Measurements from ENCODE around the gene SECISBP2L.

The SECISBP2L gene

GRCh38 chr15:49040151-49040550 is 6.1 kb downstream of the SECISBP2L start:
- H3K27me3 ChIP-seq (ENCODE audit: control insufficient read depth in 3 of 3, insufficient read depth in 3 of 3, low read depth in 1 of 3, low read length in 3 of 3) = no peaks in the 10 kb centered on the region
- no peak overlapping the region for H3K4ac ChIP-seq (ENCODE audit: low read length)
- no peak overlapping the region for H3K14ac ChIP-seq (ENCODE audit: low read length)
- no peak overlapping the region for H3K23ac ChIP-seq (ENCODE audit: low read depth, low read length, poor library complexity)
- H3K27ac ChIP-seq (replicated peaks; ENCODE audit: low read length) = no peak overlapping the region
- no peak overlapping the region for H3K4me3 ChIP-seq (ENCODE audit: low read length in 2 of 2)
- no peak overlapping the region for H2BK15ac ChIP-seq (ENCODE audit: low read length)
- H3K4me1 ChIP-seq (ENCODE audit: control insufficient read depth in 2 of 2, insufficient read depth in 1 of 2, low read depth in 1 of 2, low read length in 2 of 2) = peaks cover 0 to 16% of the 10 kb centered on the region in 2 donors
- no peak overlapping the region for H2BK5ac ChIP-seq (ENCODE audit: low read length)
- H2AFZ ChIP-seq (ENCODE audit: low read length) = no peak overlapping the region
- no peak overlapping the region for H3K4me2 ChIP-seq (ENCODE audit: insufficient read depth, low read length, poor library complexity, severe bottlenecking)
- H4K8ac ChIP-seq (ENCODE audit: low read depth, low read length) = no peak overlapping the region
- H2AK5ac ChIP-seq (ENCODE audit: low read depth, low read length) = no peak overlapping the region
- no peak overlapping the region for H4K91ac ChIP-seq (ENCODE audit: low read depth, low read length, poor library complexity)
- no peak overlapping the region for H3K9ac ChIP-seq (ENCODE audit: low read depth, low read length, poor library complexity)
- H3K79me1 ChIP-seq (ENCODE audit: low read depth, low read length) = no peaks in the 10 kb centered on the region
- H3K36me3 ChIP-seq (replicated peaks in 1 of 2; ENCODE audit: control insufficient read depth in 2 of 2, insufficient read depth in 2 of 2, low read length in 2 of 2) = peaks cover 2 to 20% of the 10 kb centered on the region in 2 donors
- no peak overlapping the region for H2BK12ac ChIP-seq (ENCODE audit: low read length)
- no peak for DNase-seq (ENCODE audit: low spot score)
- peaks cover 0 to 2% of the 10 kb centered on the region in 2 donors for H3K9me3 ChIP-seq (replicated peaks in 1 of 2; ENCODE audit: control insufficient read depth in 2 of 2, insufficient read depth in 1 of 2, low read depth in 1 of 2, low read length in 2 of 2)
- no peak overlapping the region for H2BK120ac ChIP-seq (ENCODE audit: low read depth, low read length)
- H3K18ac ChIP-seq (ENCODE audit: low read length) = no peak overlapping the region

- no peak overlapping the region for H2AFZ ChIP-seq (ENCODE audit: low read length)
- DNase-seq (ENCODE audit: low spot score) = no peak
- H3K4me1 ChIP-seq (ENCODE audit: control insufficient read depth in 2 of 2, insufficient read depth in 1 of 2, low read depth in 1 of 2, low read length in 2 of 2) = peaks cover 0 to 8% of the 10 kb centered on the region in 2 donors
- no peak overlapping the region for H3K4me3 ChIP-seq (ENCODE audit: low read length in 2 of 2)
- H2AK5ac ChIP-seq (ENCODE audit: low read depth, low read length) = no peak overlapping the region
- no peak overlapping the region for H3K18ac ChIP-seq (ENCODE audit: low read length)
- H2BK5ac ChIP-seq (ENCODE audit: low read length) = no peak overlapping the region
- no peak overlapping the region for H2BK120ac ChIP-seq (ENCODE audit: low read depth, low read length)
- no peak overlapping the region for H3K14ac ChIP-seq (ENCODE audit: low read length)
- H2BK15ac ChIP-seq (ENCODE audit: low read length) = no peak overlapping the region
- H3K9me3 ChIP-seq (replicated peaks in 1 of 2; ENCODE audit: control insufficient read depth in 2 of 2, insufficient read depth in 1 of 2, low read depth in 1 of 2, low read length in 2 of 2) = peaks cover 0 to 2% of the 10 kb centered on the region in 2 donors
- no peak overlapping the region for H2BK12ac ChIP-seq (ENCODE audit: low read length)
- no peak overlapping the region for H3K23ac ChIP-seq (ENCODE audit: low read depth, low read length, poor library complexity)
- no peak overlapping the region for H4K8ac ChIP-seq (ENCODE audit: low read depth, low read length)
- no peaks in the 10 kb centered on the region for H3K27me3 ChIP-seq (ENCODE audit: control insufficient read depth in 3 of 3, insufficient read depth in 3 of 3, low read depth in 1 of 3, low read length in 3 of 3)
- peaks cover 3 to 31% of the 10 kb centered on the region in 2 donors for H3K36me3 ChIP-seq (replicated peaks in 1 of 2; ENCODE audit: control insufficient read depth in 2 of 2, insufficient read depth in 2 of 2, low read length in 2 of 2)
- no peak overlapping the region for H3K9ac ChIP-seq (ENCODE audit: low read depth, low read length, poor library complexity)
- no peak overlapping the region for H3K4me2 ChIP-seq (ENCODE audit: insufficient read depth, low read length, poor library complexity, severe bottlenecking)
- H3K27ac ChIP-seq (replicated peaks; ENCODE audit: low read length) = no peak overlapping the region
- no peaks in the 10 kb centered on the region for H3K79me1 ChIP-seq (ENCODE audit: low read depth, low read length)
- H4K91ac ChIP-seq (ENCODE audit: low read depth, low read length, poor library complexity) = no peak overlapping the region
- H3K4ac ChIP-seq (ENCODE audit: low read length) = no peak overlapping the region
Observed at GRCh38 chr15:49038382-49038781, 7.9 kb downstream of the SECISBP2L start.

- no peak overlapping the region for H3K9ac ChIP-seq (ENCODE audit: low read depth, low read length, poor library complexity)
- no peak overlapping the region for H3K4me2 ChIP-seq (ENCODE audit: insufficient read depth, low read length, poor library complexity, severe bottlenecking)
- H2BK15ac ChIP-seq (ENCODE audit: low read length) = no peak overlapping the region
- no peak overlapping the region for H2BK5ac ChIP-seq (ENCODE audit: low read length)
- H2BK12ac ChIP-seq (ENCODE audit: low read length) = no peak overlapping the region
- no peak overlapping the region for H3K4me3 ChIP-seq (ENCODE audit: low read length in 2 of 2)
- no peak overlapping the region for H2AFZ ChIP-seq (ENCODE audit: low read length)
- H3K27ac ChIP-seq (replicated peaks; ENCODE audit: low read length) = no peak overlapping the region
- H3K4ac ChIP-seq (ENCODE audit: low read length) = no peak overlapping the region
- peaks cover 0 to 8% of the 10 kb centered on the region in 2 donors for H3K4me1 ChIP-seq (ENCODE audit: control insufficient read depth in 2 of 2, insufficient read depth in 1 of 2, low read depth in 1 of 2, low read length in 2 of 2)
- no peak overlapping the region for H2AK5ac ChIP-seq (ENCODE audit: low read depth, low read length)
- H3K14ac ChIP-seq (ENCODE audit: low read length) = no peak overlapping the region
- no peak overlapping the region for H3K23ac ChIP-seq (ENCODE audit: low read depth, low read length, poor library complexity)
- H3K9me3 ChIP-seq (replicated peaks in 1 of 2; ENCODE audit: control insufficient read depth in 2 of 2, insufficient read depth in 1 of 2, low read depth in 1 of 2, low read length in 2 of 2) = peaks cover 0 to 2% of the 10 kb centered on the region in 2 donors
- H4K8ac ChIP-seq (ENCODE audit: low read depth, low read length) = no peak overlapping the region
- H3K27me3 ChIP-seq (ENCODE audit: control insufficient read depth in 3 of 3, insufficient read depth in 3 of 3, low read depth in 1 of 3, low read length in 3 of 3) = no peaks in the 10 kb centered on the region
- no peak overlapping the region for H2BK120ac ChIP-seq (ENCODE audit: low read depth, low read length)
- H3K18ac ChIP-seq (ENCODE audit: low read length) = no peak overlapping the region
- H3K79me1 ChIP-seq (ENCODE audit: low read depth, low read length) = no peaks in the 10 kb centered on the region
- H4K91ac ChIP-seq (ENCODE audit: low read depth, low read length, poor library complexity) = no peak overlapping the region
- DNase-seq (ENCODE audit: low spot score) = no peak
- H3K36me3 ChIP-seq (replicated peaks in 1 of 2; ENCODE audit: control insufficient read depth in 2 of 2, insufficient read depth in 2 of 2, low read length in 2 of 2) = peaks cover 3 to 39% of the 10 kb centered on the region in 2 donors
Observed at GRCh38 chr15:49037546-49037940, 8.7 kb downstream of the SECISBP2L start.

GRCh38 chr15:49036650-49037545 is 9.3 kb downstream of the SECISBP2L start:
- H3K4ac ChIP-seq (ENCODE audit: low read length) = no peak overlapping the region
- no peak overlapping the region for H4K91ac ChIP-seq (ENCODE audit: low read depth, low read length, poor library complexity)
- H3K79me1 ChIP-seq (ENCODE audit: low read depth, low read length) = no peaks in the 10 kb centered on the region
- H3K27me3 ChIP-seq (ENCODE audit: control insufficient read depth in 3 of 3, insufficient read depth in 3 of 3, low read depth in 1 of 3, low read length in 3 of 3) = no peaks in the 10 kb centered on the region
- peaks cover 0 to 2% of the 10 kb centered on the region in 2 donors for H3K9me3 ChIP-seq (replicated peaks in 1 of 2; ENCODE audit: control insufficient read depth in 2 of 2, insufficient read depth in 1 of 2, low read depth in 1 of 2, low read length in 2 of 2)
- H2AFZ ChIP-seq (ENCODE audit: low read length) = no peak overlapping the region
- WGBS, 2 donors (ENCODE audit: extremely low coverage in 2 of 2, insufficient read length in 2 of 2, insufficient replicate concordance in 1 of 2) = no CpG with 5 or more reads among the region's 3 CpGs
- H3K4me1 ChIP-seq (ENCODE audit: control insufficient read depth in 2 of 2, insufficient read depth in 1 of 2, low read depth in 1 of 2, low read length in 2 of 2) = peaks cover 0 to 8% of the 10 kb centered on the region in 2 donors
- no peak overlapping the region for H4K8ac ChIP-seq (ENCODE audit: low read depth, low read length)
- no peak overlapping the region for H2BK12ac ChIP-seq (ENCODE audit: low read length)
- no peak overlapping the region for H3K27ac ChIP-seq (replicated peaks; ENCODE audit: low read length)
- DNase-seq (ENCODE audit: low spot score) = no peak
- H3K4me2 ChIP-seq (ENCODE audit: insufficient read depth, low read length, poor library complexity, severe bottlenecking) = no peak overlapping the region
- no peak overlapping the region for H2BK5ac ChIP-seq (ENCODE audit: low read length)
- no peak overlapping the region for H3K23ac ChIP-seq (ENCODE audit: low read depth, low read length, poor library complexity)
- no peak overlapping the region for H2AK5ac ChIP-seq (ENCODE audit: low read depth, low read length)
- H3K4me3 ChIP-seq (ENCODE audit: low read length in 2 of 2) = no peak overlapping the region
- no peak overlapping the region for H2BK15ac ChIP-seq (ENCODE audit: low read length)
- H3K36me3 ChIP-seq (replicated peaks in 1 of 2; ENCODE audit: control insufficient read depth in 2 of 2, insufficient read depth in 2 of 2, low read length in 2 of 2) = peaks cover 3 to 46% of the 10 kb centered on the region in 2 donors
- no peak overlapping the region for H3K14ac ChIP-seq (ENCODE audit: low read length)
- H3K9ac ChIP-seq (ENCODE audit: low read depth, low read length, poor library complexity) = no peak overlapping the region
- no peak overlapping the region for H3K18ac ChIP-seq (ENCODE audit: low read length)
- no peak overlapping the region for H2BK120ac ChIP-seq (ENCODE audit: low read depth, low read length)
